Measurements from ENCODE around the gene BCAM.
"Not testable (repeated sequence)": the region's sequence is repeated elsewhere in the genome, so short reads cannot be mapped to it uniquely, and the experiment has no call there.

The BCAM gene

GRCh38 chr19:44824761-44825160, 15.9 kb downstream of the BCAM start:
- Histone ChIP-seq H3K27ac (ENCODE audit: poor library complexity, severe bottlenecking) (no peak overlapping the region), H3K9me3 (ENCODE audit: severe bottlenecking) (no peaks in the 10 kb centered on the region), H3K4me3 (ENCODE audit: severe bottlenecking) (no peak overlapping the region), H3K27me3 (ENCODE audit: insufficient read depth, poor library complexity, severe bottlenecking) (no peaks in the 10 kb centered on the region), H3K36me3 (ENCODE audit: low read depth) (no peaks in the 10 kb centered on the region), H3K4me1 (ENCODE audit: insufficient read depth, poor library complexity, severe bottlenecking) (no peaks in the 10 kb centered on the region)
- ATAC-seq (ENCODE audit: low read depth) (no peak), DNase-seq (ENCODE audit: low spot score) (no peak)
- no peak for TF ChIP-seq CTCF (IDR thresholded peaks at IDR 0.05; ENCODE audit: poor library complexity, severe bottlenecking)

GRCh38 chr19:44832875-44833274, 24.0 kb downstream of the BCAM start:
- DNase-seq (ENCODE audit: low spot score); H3K27me3 ChIP-seq (ENCODE audit: insufficient read depth, poor library complexity, severe bottlenecking); ATAC-seq (ENCODE audit: low read depth); H3K36me3 ChIP-seq (ENCODE audit: low read depth); H3K9me3 ChIP-seq (ENCODE audit: severe bottlenecking); H3K4me3 ChIP-seq (ENCODE audit: severe bottlenecking); H3K27ac ChIP-seq (ENCODE audit: poor library complexity, severe bottlenecking); H3K4me1 ChIP-seq (ENCODE audit: insufficient read depth, poor library complexity, severe bottlenecking): not testable (repeated sequence)

GRCh38 chr19:44834399-44834798, 25.5 kb downstream of the BCAM start:
- ATAC-seq (ENCODE audit: low read depth); H3K27me3 ChIP-seq (ENCODE audit: insufficient read depth, poor library complexity, severe bottlenecking); H3K4me3 ChIP-seq (ENCODE audit: severe bottlenecking); H3K36me3 ChIP-seq (ENCODE audit: low read depth); H3K27ac ChIP-seq (ENCODE audit: poor library complexity, severe bottlenecking); DNase-seq (ENCODE audit: low spot score); H3K9me3 ChIP-seq (ENCODE audit: severe bottlenecking); H3K4me1 ChIP-seq (ENCODE audit: insufficient read depth, poor library complexity, severe bottlenecking): not testable (repeated sequence)

DNA sequence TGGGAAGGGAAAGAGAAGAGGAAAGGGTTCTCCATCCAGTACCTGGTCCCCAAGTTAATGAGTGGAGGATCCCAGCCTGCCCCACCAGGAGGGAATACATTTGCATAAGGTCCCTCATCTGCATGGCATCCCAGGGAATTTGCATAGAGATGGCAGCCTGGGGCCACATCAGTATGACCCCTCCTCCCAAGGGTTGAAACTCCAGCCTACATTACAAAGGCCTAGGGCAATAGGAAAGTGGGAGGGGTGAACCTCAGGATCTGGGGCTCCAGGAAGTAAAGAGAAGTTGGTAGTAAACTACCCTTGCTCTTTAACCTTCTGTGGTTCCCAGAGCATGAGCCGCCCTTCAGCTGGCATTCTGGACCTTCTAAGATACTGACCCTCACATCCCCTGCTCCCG, 30.4 kb downstream of the BCAM start:
- ATAC-seq (ENCODE audit: low read depth) (no peak), DNase-seq (ENCODE audit: low spot score) (no peak)
- no peak overlapping the region for H3K27ac ChIP-seq (ENCODE audit: poor library complexity, severe bottlenecking)
- TF ChIP-seq CTCF (IDR thresholded peaks at IDR 0.05; ENCODE audit: poor library complexity, severe bottlenecking) = no peak
- no peaks in the 10 kb centered on the region for H3K9me3 ChIP-seq (ENCODE audit: severe bottlenecking)
- no peaks in the 10 kb centered on the region for H3K27me3 ChIP-seq (ENCODE audit: insufficient read depth, poor library complexity, severe bottlenecking)
- H3K4me3 ChIP-seq (ENCODE audit: severe bottlenecking) = no peak overlapping the region
- H3K4me1 ChIP-seq (ENCODE audit: insufficient read depth, poor library complexity, severe bottlenecking) = no peaks in the 10 kb centered on the region
- H3K36me3 ChIP-seq (ENCODE audit: low read depth) = no peaks in the 10 kb centered on the region

- no peaks in the 10 kb centered on the region for H3K4me1 ChIP-seq (ENCODE audit: insufficient read depth, poor library complexity, severe bottlenecking)
- DNase-seq (ENCODE audit: low spot score) = no peak
Observed at GRCh38 chr19:44840811-44841210, 31.9 kb downstream of the BCAM start.

More at GRCh38 chr19:44840811-44841210, 31.9 kb downstream of the BCAM start:
- Histone ChIP-seq H3K27ac (ENCODE audit: poor library complexity, severe bottlenecking) (no peak overlapping the region), H3K27me3 (ENCODE audit: insufficient read depth, poor library complexity, severe bottlenecking) (no peaks in the 10 kb centered on the region), H3K9me3 (ENCODE audit: severe bottlenecking) (no peaks in the 10 kb centered on the region), H3K36me3 (ENCODE audit: low read depth) (no peaks in the 10 kb centered on the region), H3K4me3 (ENCODE audit: severe bottlenecking) (no peak overlapping the region)
- no peak for ATAC-seq (ENCODE audit: low read depth)
- TF ChIP-seq CTCF (IDR thresholded peaks at IDR 0.05; ENCODE audit: poor library complexity, severe bottlenecking) = no peak

Data from RWPE2 (cell line).